DMS53 treated with DMSO at 0.1 percent for 48 hours (cell line): ENCODE results near the gene NDUFAF5.

Experiments
- DNase-seq: peaks from one replicate; lab custom pipeline; 2025; ENCODE audit not compliant: unreplicated experiment; lab: John Stamatoyannopoulos, UW

NDUFAF5 gene

GRCh38 chr20:13870170-13870748, 85.4 kb downstream of the NDUFAF5 start:
- DNase-seq, result no peak
